Right atrium auricular region (tissue), 2 donors: Measurements from ENCODE around the gene ATF5. TPM values are rescaled to one million over a fixed set of nuclear protein-coding genes. Genes with fewer than 3 reads are reported as not detected.

Source experiments
- DNase-seq: peaks from one replicate; pipeline ENCODE4 v3.0.0-alpha.2; 2019; ENCODE audit warnings: low spot score
- H3K27ac ChIP-seq, 2 donors: fragments of 200-600 bp; sonication (generic); 1 replicate in 1 of 2; 2 replicates in 1 of 2; pipeline ENCODE4 v1.5.1; 2016 to 2019
- H3K27me3 ChIP-seq, 2 donors: fragments of 200-600 bp; sonication (generic); one replicate each; pipeline versions ENCODE4 v1.5.1 to v1.6.0; 2017 to 2019
- H3K36me3 ChIP-seq: fragments of 200-600 bp; sonication (generic); one replicate; pipeline ENCODE4 v1.5.1; 2016
- H3K4me1 ChIP-seq, 2 donors: fragments of 200-600 bp; sonication (generic); one replicate each; pipeline versions ENCODE4 v1.5.1 to v1.6.0; 2017 to 2019
- H3K4me3 ChIP-seq, 2 donors: fragments of 200-600 bp; sonication (generic); 1 replicate in 1 of 2; 2 replicates in 1 of 2; pipeline ENCODE4 v1.5.1; 2017 to 2019; ENCODE audit warnings: mild to moderate bottlenecking in 1 of 2, moderate library complexity in 1 of 2
- H3K9me3 ChIP-seq, 2 donors: fragments of 200-600 bp; sonication (generic); one replicate each; pipeline ENCODE4 v1.5.1; 2019
- CTCF ChIP-seq, 2 donors: fragments of 200-600 bp; sonication (generic); IDR thresholded peaks; one replicate each; pipeline ENCODE4 v1.5.1; 2019; ENCODE audit warnings: antibody characterized with exemption in 2 of 2
- total RNA-seq, 2 donors: library from RNA; depleted of rRNA; stranded (reverse); fragments of >200 nt; gene quantifications; one replicate each; pipeline ENCODE4 v1.1.0, GENCODE V29; 2016

The ATF5 gene
- total RNA-seq, 2 donors from 2014 or later = 3.8 to 5.9 TPM

GRCh38 chr19:49887037-49887664, 41.9 kb upstream of the ATF5 start:
- no peak for TF ChIP-seq CTCF (IDR thresholded peaks at IDR 0.05)
- H3K9me3 ChIP-seq = no peaks in the 10 kb centered on the region
- H3K4me3 ChIP-seq = no peak overlapping the region
- DNase-seq = no peak
- H3K4me1 ChIP-seq = peaks cover 0 to 13% of the 10 kb centered on the region in 2 donors
- H3K27me3 ChIP-seq = no peaks in the 10 kb centered on the region
- H3K36me3 ChIP-seq = peaks cover 34% of the 10 kb centered on the region
- no peak overlapping the region for H3K27ac ChIP-seq

- H3K36me3 ChIP-seq = peaks cover 27% of the 10 kb centered on the region
- no peak overlapping the region for H3K27ac ChIP-seq
- no peak for DNase-seq
Observed at GRCh38 chr19:49887665-49888509, 41.1 kb upstream of the ATF5 start.

GRCh38 chr19:49888510-49888824, 40.5 kb upstream of the ATF5 start:
- no peak for TF ChIP-seq CTCF (IDR thresholded peaks at IDR 0.05)
- H3K36me3 ChIP-seq = peaks cover 21% of the 10 kb centered on the region
- DNase-seq = no peak
- H3K4me1 ChIP-seq = peaks cover 0 to 13% of the 10 kb centered on the region in 2 donors
- no peak overlapping the region for H3K27ac ChIP-seq
- H3K9me3 ChIP-seq = no peaks in the 10 kb centered on the region
- no peak overlapping the region for H3K4me3 ChIP-seq
- no peaks in the 10 kb centered on the region for H3K27me3 ChIP-seq

More at GRCh38 chr19:49887665-49888509, 41.1 kb upstream of the ATF5 start:
- TF ChIP-seq CTCF (IDR thresholded peaks at IDR 0.05) = no peak
- Histone ChIP-seq H3K4me3 (no peak overlapping the region), H3K9me3 (no peaks in the 10 kb centered on the region), H3K4me1 (peaks cover 0 to 13% of the 10 kb centered on the region in 2 donors), H3K27me3 (no peaks in the 10 kb centered on the region)

- Histone ChIP-seq H3K4me1 (peaks cover 0 to 13% of the 10 kb centered on the region in 2 donors), H3K36me3 (peaks cover 14% of the 10 kb centered on the region), H3K4me3 (no peak overlapping the region), H3K27ac (no peak overlapping the region), H3K9me3 (no peaks in the 10 kb centered on the region), H3K27me3 (no peaks in the 10 kb centered on the region)
- TF ChIP-seq CTCF (IDR thresholded peaks at IDR 0.05) = no peak
- DNase-seq = no peak
Observed at GRCh38 chr19:49889038-49889686, 39.8 kb upstream of the ATF5 start.

- no peaks in the 10 kb centered on the region for H3K9me3 ChIP-seq
- H3K27ac ChIP-seq = no peak overlapping the region
- H3K4me3 ChIP-seq = peak overlapping the region in 1 of 2 donors; percentile 30
- peaks cover 0 to 13% of the 10 kb centered on the region in 2 donors for H3K4me1 ChIP-seq
- no peaks in the 10 kb centered on the region for H3K27me3 ChIP-seq
- H3K36me3 ChIP-seq = peaks cover 8% of the 10 kb centered on the region
- peak; percentile 76 for DNase-seq
- TF ChIP-seq CTCF (IDR thresholded peaks at IDR 0.05) = peak; percentile 56 to 86
Observed at GRCh38 chr19:49889687-49890348, 39.2 kb upstream of the ATF5 start.
